Measurements from ENCODE around the gene NPIPA5.
A peak's percentile ranks its signal among the peaks of the same experiment; 100 is the strongest.
"Not testable (repeated sequence)": the region's sequence is repeated elsewhere in the genome, so short reads cannot be mapped to it uniquely, and the experiment has no call there.

The NPIPA5 gene

GRCh38 chr16:15378194-15378593 lies at the start of gene NPIPA5:
Gene NPIPA5, minus strand, starts transcription at chr16:15378294. Its CDS starts 0 bp downstream, at chr16:15378294.
- not testable (repeated sequence) for DNase-seq

GRCh38 chr16:15427648-15428239 lies 49.6 kb upstream of the NPIPA5 start:
- DNase-seq: peak in 3 of 4 experiments; percentile 1 to 48 (median 42)

GRCh38 chr16:15426796-15427195 lies 48.7 kb upstream of the NPIPA5 start:
- no peak for DNase-seq

GRCh38 chr16:15425861-15426260 lies 47.8 kb upstream of the NPIPA5 start:
- DNase-seq: no peak

- DNase-seq: no peak
These were observed 44.1 kb upstream of the NPIPA5 start for GRCh38 chr16:15422222-15422621.

GRCh38 chr16:15421696-15422095 lies 43.6 kb upstream of the NPIPA5 start:
- not testable (repeated sequence) for DNase-seq

GRCh38 chr16:15418206-15418605 lies 40.1 kb upstream of the NPIPA5 start:
- DNase-seq: no peak

GRCh38 chr16:15417197-15417596 lies 39.1 kb upstream of the NPIPA5 start:
- no peak for DNase-seq

GRCh38 chr16:15415511-15415985 lies 37.5 kb upstream of the NPIPA5 start:
- DNase-seq: no peak

- not testable (repeated sequence) for DNase-seq
These were observed 31.4 kb upstream of the NPIPA5 start for GRCh38 chr16:15409476-15409875.

GRCh38 chr16:15407756-15408155 lies 29.7 kb upstream of the NPIPA5 start:
- DNase-seq: not testable (repeated sequence)

- DNase-seq: no peak
These were observed 26.7 kb upstream of the NPIPA5 start for GRCh38 chr16:15404792-15405191.

- not testable (repeated sequence) for DNase-seq
These were observed 26.0 kb upstream of the NPIPA5 start for GRCh38 chr16:15404091-15404490.

GRCh38 chr16:15403392-15403995 lies 25.4 kb upstream of the NPIPA5 start:
- DNase-seq: no peak

GRCh38 chr16:15401972-15402371 lies 23.9 kb upstream of the NPIPA5 start:
- no peak for DNase-seq

- DNase-seq: not testable (repeated sequence)
These were observed 22.2 kb upstream of the NPIPA5 start for GRCh38 chr16:15400314-15400713.

GRCh38 chr16:15399317-15399716 lies 21.2 kb upstream of the NPIPA5 start:
- no peak for DNase-seq

GRCh38 chr16:15398618-15399316 lies 20.7 kb upstream of the NPIPA5 start:
- DNase-seq: no peak

GRCh38 chr16:15396948-15397594 lies 19.0 kb upstream of the NPIPA5 start:
- no peak for DNase-seq

GRCh38 chr16:15396509-15396829 lies 18.4 kb upstream of the NPIPA5 start:
- not testable (repeated sequence) for DNase-seq

- not testable (repeated sequence) for DNase-seq
These were observed 17.8 kb upstream of the NPIPA5 start, which contains the start of gene MPV17L for GRCh38 chr16:15395631-15396508. Gene MPV17L, plus strand, starts transcription at chr16:15395754. Its CDS starts 144 bp downstream, at chr16:15395898.

- DNase-seq: not testable (repeated sequence)
These were observed 14.9 kb upstream of the NPIPA5 start for GRCh38 chr16:15393025-15393424.
